Omental fat pad (tissue), 4 donors: ENCODE data around the gene AASDH. TPM values are rescaled to one million over a fixed set of nuclear protein-coding genes. Genes with fewer than 3 reads are reported as not detected.
A peak's percentile ranks its signal among the peaks of the same experiment; 100 is the strongest.

Experiments used
- ATAC-seq: fragments of 150-250 bp; one replicate; pipeline ENCODE4 v1.9.1; 2016; ENCODE audit warnings: mild to moderate bottlenecking, moderate library complexity; ENCODE audit not compliant: low FRiP score
- DNase-seq: peaks from one replicate; pipeline ENCODE4 v3.0.0-alpha.2; 2019; ENCODE audit warnings: low spot score
- total RNA-seq, 4 donors: library from RNA; depleted of rRNA; stranded (reverse); fragments of >200 nt; gene quantifications; one replicate each; pipeline ENCODE4 v1.1.0, GENCODE V29; 2016
- TF ChIP-seq, protein P1 (sequence below), 3 donors: fragments of 450-650 bp; IDR thresholded peaks; one replicate each; pipeline ENCODE4 v1.5.1; 2016 to 2017; ENCODE audit warnings: antibody characterized with exemption in 3 of 3, mild to moderate bottlenecking in 3 of 3, moderate library complexity in 2 of 3

Gene AASDH, protein sequence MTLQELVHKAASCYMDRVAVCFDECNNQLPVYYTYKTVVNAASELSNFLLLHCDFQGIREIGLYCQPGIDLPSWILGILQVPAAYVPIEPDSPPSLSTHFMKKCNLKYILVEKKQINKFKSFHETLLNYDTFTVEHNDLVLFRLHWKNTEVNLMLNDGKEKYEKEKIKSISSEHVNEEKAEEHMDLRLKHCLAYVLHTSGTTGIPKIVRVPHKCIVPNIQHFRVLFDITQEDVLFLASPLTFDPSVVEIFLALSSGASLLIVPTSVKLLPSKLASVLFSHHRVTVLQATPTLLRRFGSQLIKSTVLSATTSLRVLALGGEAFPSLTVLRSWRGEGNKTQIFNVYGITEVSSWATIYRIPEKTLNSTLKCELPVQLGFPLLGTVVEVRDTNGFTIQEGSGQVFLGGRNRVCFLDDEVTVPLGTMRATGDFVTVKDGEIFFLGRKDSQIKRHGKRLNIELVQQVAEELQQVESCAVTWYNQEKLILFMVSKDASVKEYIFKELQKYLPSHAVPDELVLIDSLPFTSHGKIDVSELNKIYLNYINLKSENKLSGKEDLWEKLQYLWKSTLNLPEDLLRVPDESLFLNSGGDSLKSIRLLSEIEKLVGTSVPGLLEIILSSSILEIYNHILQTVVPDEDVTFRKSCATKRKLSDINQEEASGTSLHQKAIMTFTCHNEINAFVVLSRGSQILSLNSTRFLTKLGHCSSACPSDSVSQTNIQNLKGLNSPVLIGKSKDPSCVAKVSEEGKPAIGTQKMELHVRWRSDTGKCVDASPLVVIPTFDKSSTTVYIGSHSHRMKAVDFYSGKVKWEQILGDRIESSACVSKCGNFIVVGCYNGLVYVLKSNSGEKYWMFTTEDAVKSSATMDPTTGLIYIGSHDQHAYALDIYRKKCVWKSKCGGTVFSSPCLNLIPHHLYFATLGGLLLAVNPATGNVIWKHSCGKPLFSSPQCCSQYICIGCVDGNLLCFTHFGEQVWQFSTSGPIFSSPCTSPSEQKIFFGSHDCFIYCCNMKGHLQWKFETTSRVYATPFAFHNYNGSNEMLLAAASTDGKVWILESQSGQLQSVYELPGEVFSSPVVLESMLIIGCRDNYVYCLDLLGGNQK
- total RNA-seq = 10 to 100 TPM in 1 of 4 donors, 1 to 10 TPM in 3; 6.7 to 12.5 (median 7.8) TPM

DNA sequence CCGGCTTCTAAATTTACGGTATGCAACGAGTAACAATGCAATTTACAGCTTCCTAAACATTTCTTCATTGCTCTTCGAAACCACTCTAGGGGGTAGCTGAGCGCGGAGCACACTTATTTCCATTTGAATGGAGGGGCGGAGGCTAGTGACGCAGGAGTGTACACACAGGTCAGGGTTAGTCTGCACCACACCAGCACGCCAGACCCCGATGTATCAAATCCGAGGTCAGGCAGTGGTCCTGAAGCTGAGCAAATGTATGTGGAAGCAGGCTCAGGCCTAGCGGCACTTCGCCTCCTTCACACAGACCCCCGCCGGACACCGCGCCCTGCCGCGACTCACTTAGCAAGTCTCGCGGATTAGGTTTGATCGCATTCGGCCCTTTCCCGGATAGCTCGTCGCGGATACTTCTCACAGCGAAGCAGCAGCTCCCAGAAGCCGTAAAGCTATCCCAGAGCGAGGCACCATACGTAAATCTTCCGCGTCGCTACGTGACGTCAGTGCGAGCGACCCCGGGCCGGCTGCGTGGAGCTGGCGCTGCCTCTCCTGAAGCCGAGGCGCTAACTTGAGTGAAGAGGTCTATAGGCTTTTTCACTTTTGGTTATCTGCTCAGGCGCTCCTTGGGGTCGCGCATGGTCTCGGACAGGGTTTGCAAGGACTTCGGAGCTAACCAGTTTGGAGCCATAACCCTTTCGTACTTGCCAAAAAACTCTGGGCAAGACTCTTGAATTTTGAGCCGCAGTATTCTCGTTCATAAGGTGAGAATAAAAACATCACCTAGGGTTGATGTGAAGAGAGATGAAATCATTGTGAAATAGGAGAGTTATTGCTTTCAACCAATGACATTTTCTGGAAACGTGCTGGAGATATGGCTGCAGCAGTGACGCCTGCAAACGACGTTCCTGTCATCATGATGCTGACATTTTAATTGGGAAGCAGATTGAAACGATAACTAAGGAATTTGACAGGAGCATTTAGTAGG lies at the start of gene AASDH:
Gene AASDH, minus strand, starts transcription at position 469 of the 979 bp plus-strand sequence. CDS start 3,192 bp downstream, outside the sequence.
- TF ChIP-seq, protein P1, sequence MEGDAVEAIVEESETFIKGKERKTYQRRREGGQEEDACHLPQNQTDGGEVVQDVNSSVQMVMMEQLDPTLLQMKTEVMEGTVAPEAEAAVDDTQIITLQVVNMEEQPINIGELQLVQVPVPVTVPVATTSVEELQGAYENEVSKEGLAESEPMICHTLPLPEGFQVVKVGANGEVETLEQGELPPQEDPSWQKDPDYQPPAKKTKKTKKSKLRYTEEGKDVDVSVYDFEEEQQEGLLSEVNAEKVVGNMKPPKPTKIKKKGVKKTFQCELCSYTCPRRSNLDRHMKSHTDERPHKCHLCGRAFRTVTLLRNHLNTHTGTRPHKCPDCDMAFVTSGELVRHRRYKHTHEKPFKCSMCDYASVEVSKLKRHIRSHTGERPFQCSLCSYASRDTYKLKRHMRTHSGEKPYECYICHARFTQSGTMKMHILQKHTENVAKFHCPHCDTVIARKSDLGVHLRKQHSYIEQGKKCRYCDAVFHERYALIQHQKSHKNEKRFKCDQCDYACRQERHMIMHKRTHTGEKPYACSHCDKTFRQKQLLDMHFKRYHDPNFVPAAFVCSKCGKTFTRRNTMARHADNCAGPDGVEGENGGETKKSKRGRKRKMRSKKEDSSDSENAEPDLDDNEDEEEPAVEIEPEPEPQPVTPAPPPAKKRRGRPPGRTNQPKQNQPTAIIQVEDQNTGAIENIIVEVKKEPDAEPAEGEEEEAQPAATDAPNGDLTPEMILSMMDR (IDR thresholded peaks at IDR 0.05) = peak in 1 of 3 donors; percentile 3
- ATAC-seq = peak; percentile 99
- DNase-seq = peak; percentile 85

DNA sequence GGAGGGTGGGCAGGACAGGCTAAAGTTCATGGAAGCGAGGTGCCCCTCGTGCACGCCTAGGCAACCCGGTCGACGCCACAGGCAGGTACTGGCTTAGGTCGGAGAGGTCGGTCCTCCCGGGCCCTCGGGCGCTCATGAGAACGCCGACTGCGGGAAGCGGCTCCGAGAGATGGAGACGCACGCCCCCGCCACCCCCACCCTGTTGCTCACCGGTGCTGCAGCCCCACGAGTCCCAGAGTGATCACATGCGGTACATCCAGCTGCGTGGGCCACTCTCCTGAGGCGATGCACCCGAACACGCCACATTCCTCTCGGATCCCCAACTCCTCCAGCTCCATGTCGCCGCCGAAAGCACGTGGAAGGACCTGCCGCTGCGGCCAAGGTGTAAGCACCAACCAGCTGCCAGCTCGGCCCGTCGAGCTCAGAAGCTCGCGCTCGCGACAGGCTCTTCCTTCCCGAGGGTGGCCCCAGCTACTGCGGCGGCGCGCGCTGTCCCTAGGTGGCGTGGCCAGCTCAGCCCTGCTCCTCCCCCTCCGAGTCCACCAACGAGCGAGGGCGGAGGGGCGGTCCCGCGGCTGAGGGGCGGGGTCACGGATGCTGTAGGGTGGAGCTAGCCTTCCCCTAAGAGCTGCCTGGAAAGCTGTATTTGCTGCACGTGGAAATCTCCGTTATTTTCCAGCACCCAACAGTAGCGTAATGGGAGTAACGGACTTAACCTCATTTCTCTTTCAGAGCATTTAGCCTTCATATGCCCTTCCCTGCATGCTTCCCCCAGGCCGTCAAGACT lies 48.0 kb upstream of the AASDH start, which contains the start of gene PPAT:
Gene PPAT, minus strand, starts transcription at position 476 of the 787 bp plus-strand sequence. Its CDS starts 138 bp downstream, at position 338.
- DNase-seq (peak; percentile 92), ATAC-seq (peak; percentile 98)
- TF ChIP-seq, protein P1 (IDR thresholded peaks at IDR 0.05) = no peak

DNA sequence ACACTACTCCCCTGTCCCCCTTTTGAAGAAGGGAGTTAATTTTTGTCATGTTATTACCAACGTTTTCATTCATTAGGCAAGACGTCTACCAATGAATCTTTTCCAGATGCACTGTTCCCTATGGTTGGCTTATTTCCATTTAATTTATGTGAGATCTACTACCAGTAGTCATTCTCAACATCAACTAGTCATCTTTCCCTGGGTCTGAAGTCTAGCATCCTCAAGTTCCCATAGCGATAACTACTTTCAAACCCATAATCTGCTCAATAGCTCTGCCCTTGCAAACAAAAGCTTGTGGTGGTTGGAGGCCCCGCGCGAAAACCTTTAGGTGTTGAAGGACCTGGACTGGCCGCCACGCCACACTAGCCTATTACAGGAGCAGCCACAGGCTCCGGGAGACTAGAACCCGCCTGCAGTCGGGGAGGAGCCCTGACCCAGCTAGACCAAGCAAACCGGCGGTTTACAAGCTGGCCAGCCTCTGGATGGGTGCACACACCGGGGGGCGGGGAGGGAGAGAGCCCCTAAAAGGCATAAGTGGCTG lies 47.4 kb upstream of the AASDH start:
- no peak for DNase-seq
- ATAC-seq = peak; percentile 35
- TF ChIP-seq, protein P1 (IDR thresholded peaks at IDR 0.05) = no peak

DNA sequence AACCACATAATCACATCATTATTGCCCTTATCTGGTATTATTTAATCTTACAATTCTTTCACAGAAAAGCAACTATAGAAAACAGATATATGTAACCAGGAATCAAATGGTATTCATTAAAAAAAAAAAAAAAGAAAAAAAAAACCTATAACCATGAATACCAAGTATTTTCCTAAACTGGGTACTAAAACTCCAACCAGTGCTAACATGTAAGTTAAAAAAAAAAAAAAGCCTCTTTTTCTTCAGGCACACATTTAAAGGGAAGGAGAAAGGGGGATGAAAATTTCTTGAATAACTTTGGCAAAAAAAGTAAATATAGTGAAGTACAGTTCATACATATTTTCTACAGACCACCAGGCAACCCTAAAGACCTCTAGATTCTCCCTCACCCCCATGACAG lies 46.0 kb upstream of the AASDH start:
- no peak for DNase-seq
- no peak for ATAC-seq
- TF ChIP-seq, protein P1 (IDR thresholded peaks at IDR 0.05) = no peak

DNA sequence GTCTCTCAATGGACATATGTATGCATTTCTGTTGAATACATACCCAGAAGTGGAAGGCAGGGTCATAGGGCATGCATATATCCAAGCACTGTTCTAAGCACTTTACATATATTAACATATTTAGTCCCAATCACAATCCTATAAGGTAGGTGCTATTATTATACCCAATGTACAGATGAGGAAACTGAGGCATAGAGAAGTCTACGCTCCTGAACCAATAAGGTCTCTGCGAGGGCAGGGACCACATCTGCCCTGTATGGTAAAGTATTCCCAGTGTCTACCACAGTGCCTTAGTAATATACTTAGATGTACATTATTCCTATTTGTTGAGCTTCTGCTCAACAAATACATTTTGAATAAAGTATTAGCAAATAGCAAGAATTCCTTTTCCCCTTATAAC lies 42.9 kb upstream of the AASDH start:
- ATAC-seq = no peak
- TF ChIP-seq, protein P1 (IDR thresholded peaks at IDR 0.05) = no peak
- DNase-seq = no peak
